ENCODE measurements around the gene MYO5A.
"Not testable (repeated sequence)": the region's sequence is repeated elsewhere in the genome, so short reads cannot be mapped to it uniquely, and the experiment has no call there.

The MYO5A gene

DNA sequence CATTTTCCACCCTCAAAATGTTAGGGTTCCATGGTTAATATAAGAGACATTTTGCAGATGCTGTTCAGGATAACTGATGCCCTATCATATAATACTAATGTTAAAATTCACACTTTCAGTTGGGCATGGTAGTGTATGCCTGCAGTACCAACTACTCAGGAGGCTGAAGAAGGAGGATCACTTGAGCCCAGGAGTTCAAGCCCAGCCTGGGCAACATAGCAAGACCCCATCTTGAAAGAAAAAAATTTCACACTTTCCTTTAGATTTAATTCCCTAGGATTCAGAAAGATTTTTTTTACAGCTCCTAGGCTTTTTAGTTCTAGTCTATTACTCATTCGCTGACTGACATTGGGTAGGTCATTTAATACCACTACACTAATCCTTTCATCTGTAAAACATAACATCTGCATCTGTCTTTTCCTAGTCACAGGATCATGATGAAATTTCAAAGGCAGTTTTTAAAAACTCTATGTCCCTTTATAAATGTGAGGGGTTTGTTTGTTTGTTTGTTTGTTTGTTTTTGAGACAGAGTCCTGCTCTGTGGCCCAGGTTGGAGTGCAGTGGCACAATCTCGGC lies 103.7 kb downstream of the MYO5A start:
- DNase-seq, result no peak

DNA sequence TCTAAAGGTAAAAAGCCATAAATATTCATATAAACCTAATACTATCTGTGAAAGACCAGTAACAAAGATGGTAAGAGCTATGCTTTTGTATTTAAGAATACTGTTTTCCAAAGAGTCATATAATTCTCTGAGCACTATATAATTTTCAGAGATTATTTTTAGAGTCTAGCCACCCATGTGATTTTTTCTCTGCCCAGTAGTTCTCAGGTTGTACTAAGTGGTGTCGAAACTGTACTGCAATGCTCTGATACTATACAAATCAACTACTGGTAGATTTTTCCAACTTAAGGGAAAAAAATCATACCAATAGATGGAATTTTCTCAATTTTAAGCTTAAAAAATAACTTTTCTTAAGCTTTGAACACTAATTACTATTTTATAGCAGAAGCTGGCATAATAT lies 104.8 kb downstream of the MYO5A start:
- no peak for DNase-seq

DNA sequence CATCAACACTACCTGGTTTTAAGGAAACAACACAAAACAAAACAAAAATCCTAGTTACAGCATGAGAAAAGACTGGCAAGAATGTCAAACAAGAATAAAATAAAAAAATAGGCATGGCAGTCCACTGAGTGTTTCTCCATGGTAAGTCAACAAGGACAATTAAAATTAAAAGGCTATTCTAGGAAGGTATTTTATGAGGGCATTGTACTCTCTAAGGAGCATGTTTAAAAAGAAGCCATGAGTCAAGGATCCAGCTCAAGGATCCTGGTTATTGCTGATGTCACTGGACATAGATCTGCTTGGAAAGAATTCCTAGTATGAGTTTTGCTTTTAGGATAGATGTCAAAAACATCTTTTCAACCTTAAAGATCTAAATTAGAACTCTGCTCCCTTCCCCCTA lies 106.7 kb downstream of the MYO5A start:
- no peak for DNase-seq

DNA sequence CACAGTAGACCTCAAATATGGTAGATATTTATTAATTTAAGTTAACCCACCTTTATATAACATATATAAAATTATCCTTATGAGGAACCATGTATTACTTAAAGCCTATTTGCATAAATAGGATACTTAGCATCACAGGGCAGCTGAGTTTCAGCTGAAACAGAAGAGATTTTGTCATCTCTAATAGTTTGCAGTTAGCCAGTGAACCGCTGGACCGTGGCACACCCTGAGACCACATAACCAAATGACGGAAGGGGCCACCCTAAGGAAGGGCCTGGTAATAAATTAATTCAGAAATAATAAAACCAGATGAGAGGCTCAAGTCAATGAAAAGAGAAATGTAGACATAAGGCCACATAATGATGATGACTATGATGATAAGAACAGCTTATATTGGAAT lies 107.7 kb downstream of the MYO5A start:
- no peak for DNase-seq

DNA sequence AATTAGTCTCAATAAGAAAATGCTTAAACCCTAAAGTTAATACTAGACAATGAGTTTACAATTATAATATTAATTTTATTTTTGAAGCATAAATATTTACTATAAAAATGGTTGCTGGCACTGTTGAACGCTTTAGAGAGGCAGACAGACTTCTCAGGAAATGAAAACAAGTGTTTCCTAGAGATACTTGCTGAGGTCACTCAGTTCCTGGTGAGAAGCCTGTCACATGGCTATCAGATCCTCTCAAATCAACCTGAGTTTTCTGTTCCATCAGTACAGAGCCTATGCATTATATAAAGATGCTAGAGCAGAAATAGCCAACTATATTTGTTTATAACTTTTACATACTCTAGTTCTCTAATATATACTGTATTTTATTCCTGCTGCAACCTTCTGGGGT lies 109.2 kb downstream of the MYO5A start:
- no peak for DNase-seq

DNA sequence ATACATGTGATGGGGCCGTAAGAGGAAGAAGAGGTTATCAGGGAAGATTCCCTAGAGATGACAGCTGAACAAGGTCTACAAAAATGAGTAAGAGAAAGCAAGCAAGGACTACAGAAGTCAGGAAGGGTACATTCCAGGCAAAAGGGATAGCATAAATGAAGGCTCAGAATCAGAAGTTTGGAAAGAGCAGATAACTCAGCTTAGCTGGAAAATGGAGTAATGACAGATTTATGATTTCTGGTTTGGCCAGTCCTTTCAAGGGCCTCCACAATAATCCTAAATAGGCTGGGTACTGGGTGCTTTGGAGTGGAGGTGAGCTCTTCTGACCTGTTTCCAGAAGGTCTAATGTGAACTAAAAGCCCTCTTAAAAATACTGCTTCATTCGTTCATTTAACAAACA lies 110.7 kb downstream of the MYO5A start:
- no peak for DNase-seq

DNA sequence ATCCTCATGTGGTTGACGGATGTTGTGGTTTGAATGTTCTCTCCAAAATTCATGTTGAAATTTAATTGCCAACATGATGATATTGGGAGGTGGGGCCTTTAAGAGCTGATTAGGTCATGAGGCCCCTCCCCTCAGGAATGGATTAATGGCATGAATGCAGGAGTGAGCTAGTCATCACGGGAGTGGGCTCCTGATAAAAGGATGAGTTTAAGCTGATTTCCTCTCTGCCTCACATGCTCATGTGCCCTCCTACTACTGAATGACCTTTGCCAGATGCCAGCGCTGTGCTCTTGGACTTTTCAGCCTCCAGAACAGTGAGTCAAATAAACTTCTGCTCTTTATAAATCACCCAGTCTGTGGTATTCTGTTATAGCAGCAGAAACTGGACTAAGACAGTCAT lies 111.2 kb downstream of the MYO5A start:
- no peak for DNase-seq

DNA sequence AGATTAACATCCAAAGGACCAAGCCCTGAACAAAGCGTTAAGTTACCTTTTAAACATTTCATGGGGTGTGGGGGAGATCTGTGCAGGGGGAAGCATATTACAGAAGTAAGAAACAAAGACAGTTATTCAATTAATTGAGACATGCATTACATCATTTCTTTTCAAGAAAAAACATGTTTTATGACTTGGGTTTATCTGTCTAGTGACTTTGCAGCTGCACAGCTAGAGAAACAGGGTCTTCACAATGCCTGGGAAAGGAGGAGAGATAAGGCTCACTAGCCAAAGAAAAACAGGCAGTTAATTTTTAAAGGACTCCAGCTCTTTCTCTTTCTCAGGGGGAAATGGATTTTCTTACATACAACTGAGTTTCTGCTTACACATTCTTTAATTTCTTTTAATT lies 112.1 kb downstream of the MYO5A start:
- DNase-seq, result not testable (repeated sequence)

DNA sequence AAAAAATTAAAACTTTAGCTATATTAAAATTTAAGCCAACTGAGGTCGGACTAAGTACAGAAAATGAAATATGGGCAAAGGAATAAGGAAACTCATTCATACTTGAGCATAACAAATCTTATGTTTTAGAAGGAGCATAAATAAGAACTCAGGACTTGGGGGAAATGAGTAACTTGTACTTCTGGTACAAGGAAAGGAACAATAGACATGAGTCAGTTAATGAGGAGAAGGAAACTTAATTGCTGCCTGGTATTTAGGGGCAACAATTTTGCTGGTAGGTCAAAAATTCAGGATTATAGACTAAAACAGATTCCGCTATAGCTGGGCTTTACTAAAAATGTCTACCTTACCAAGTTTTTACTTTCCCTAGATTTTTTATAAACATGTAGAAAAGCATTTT lies 113.1 kb downstream of the MYO5A start:
- no peak for DNase-seq

DNA sequence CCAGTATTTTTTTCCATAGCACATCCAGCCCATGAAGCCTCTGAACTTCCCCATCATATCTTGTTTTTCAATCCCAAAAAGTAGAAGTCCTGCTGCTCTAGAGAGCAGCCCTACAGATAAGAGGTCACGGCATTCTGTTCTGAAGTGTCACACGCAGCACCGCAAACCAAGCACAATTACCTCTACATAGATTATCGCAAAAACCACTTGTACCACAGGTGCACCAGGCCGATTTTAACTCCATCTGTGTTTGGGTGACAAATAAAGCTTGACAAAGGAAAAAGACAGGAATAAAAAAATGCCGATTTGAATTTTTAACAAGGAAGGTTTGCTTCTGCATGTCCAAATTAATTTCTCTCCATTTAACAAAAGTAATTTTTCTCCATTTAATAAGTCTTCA lies 113.7 kb downstream of the MYO5A start:
- no peak for DNase-seq

DNA sequence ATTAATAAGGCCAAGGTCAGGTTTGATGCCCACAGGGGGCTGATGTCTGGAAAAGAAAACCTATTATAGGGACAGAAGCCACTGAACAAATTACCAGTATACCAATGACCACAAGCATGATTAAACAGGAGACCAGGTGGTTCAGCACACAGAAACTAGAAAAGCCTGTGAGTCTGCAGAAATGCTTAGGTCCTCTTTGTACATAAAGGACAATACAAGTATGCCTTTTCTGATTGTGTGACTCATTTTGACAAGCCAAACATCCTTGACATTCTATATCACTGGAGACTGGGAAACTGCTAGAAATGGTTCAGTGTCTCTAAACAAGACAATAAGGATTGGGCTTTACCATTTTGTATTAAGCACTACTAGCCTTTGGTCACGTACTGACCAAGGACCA lies 119.9 kb downstream of the MYO5A start:
- DNase-seq, result no peak

DNA sequence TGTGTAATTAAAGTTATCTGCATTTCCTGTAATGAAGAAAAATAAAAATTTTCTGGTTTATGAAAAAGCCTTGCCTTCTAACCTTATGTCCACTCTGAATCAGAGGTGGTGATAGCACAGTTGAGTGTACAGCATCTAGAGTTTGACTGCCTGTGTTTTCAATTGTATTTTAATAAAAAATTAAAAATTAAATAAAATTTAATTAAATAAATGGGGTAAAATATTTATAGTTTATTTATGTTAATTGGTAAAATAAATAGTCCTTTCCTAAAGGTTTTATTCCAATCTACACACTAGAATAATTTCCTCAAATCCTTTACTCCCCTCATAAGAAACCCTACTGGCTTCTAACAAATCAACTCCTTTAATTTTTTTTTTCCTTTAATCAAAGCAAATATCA lies 121.3 kb downstream of the MYO5A start:
- no peak for DNase-seq

DNA sequence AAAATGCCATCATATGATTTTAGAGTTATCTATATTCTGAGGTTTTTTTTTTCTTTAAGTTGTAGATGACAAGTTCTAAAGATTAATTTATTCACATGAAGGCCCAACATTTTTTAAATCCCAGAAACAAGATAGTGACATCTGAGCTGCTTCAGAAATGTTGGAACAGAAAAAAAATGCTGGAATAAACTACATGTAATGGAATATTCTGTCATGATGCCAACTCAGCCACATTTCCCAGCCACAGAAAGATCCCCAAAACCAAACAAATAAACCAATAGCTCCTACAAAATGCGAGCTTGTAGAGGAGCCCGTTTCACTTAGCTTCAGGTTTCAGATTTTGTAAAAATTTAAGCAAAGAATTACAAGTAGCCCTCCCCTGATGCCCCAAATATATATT lies 122.1 kb downstream of the MYO5A start:
- DNase-seq, result no peak

DNA sequence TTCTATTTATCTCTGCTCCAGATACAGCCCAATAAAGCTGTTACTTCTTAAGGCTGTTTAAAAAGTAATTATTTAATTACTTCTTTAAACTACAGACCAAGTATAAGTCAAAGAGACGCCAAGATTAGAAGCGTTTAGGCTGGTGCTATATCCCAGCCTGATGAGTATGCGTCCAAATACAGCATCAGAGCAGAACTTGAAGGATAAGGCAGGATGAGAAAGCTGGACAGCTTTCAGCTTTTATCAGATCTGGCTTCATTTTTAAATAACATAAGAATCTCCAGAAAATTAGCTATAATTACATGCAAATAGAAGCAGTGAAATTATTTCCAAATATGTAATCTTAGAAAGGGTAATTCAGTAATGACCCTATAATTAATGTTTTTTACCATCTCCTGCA lies 122.8 kb downstream of the MYO5A start:
- DNase-seq, result no peak

DNA sequence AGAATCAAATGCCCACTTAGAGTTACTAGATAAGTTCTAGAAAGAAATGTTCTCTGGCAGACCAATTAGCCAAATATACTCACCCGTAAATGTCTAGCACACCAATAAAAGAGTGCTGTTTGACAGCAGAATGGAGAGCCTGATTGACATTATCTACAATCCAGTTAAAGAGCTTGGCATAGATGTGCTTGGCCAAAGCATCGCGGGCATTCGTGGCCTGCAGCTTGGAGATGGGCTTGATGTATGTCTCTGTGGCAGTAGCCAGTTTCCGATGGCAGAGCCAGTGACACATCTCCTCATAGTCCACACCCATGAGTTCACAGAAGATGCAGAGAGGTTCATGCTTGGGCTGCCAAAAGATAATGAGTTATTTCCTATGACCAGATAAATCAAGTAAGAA lies 131.6 kb downstream of the MYO5A start:
- DNase-seq, result no peak

DNA sequence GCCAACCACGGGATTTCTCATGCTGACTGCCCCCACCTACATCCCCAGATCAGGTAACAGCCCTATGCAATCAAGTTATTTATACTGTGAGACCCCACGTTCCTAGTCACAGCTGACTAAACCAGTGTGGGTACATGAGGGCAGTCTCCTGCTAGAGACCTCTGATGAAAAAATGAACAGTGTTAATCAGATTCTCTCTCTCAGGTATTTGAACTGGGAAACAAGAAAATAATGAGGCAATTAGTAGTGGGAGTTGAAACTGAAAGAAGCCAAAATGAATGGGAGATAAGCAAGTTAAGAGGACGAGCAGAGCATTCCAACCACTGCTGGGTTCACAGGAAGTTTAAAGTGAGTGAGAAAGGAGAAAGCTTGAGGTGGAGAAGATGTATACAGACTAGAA lies 134.6 kb downstream of the MYO5A start:
- no peak for DNase-seq

DNA sequence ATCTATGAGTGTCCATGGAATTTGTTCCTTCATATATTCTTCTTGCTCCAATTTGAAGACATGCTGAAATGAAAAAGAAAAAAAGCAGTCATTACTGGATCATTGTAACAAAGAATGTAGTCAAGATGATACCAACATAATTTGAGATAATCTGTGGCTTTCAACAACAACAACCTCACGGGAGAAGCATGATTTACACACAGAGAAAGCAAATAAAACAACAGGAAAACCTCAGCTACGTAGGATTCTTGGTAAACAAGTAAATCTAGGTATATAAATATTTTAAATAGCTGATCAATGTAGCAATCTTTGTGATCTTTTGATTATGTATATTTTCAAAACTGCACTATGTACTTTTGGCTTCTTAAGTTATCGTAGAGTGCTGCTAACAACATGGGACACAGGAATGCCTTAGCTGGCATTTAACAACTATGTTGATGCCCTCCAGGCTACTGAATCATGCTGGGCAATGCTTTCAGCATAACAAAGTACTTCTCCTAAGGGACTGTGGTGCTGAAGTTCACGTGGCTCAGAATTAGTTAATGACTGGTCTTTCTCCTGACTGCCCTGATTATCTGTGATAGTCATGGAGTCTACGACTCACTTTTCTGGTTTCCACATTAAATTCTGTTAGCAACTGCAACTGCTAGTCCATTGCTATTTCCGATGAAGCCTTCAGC lies 136.5 kb downstream of the MYO5A start:
- no peak for DNase-seq

DNA sequence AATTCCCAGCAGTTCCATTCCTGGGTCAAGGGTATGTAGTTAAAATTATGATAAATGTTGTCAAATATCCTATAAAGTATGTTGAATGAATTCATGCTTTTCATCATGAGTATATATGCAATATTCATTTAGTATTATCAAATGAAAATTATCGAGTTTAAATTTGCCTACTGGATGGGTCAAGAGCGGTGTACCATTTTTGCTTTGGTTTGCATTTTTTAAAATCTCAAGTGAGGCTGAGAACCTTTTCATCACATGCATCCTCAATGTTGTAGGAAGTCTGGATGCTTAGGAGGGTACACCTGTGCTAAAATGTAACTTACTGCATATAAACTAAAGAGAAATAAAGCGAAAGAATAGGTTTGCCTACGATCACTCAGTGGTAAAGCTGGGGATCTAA lies 137.6 kb downstream of the MYO5A start:
- no peak for DNase-seq

DNA sequence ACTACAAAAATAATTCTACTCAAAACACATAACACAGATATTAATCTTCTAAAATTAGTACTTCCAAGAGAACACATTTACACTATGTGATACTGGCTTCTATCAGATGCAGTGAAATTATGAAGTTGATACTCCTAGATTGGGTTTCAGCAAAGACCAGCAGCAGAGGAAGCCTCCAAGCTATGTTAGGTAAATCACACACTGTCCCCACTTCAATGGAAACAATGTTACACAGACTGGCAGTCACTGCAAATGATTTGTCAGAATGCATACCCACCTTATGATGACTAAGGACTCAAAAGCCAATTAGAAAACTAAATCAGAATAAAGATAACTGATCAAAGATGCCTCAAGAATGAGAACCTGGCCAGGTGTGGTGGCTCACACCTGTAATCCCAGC lies 143.0 kb downstream of the MYO5A start:
- DNase-seq, result no peak

DNA sequence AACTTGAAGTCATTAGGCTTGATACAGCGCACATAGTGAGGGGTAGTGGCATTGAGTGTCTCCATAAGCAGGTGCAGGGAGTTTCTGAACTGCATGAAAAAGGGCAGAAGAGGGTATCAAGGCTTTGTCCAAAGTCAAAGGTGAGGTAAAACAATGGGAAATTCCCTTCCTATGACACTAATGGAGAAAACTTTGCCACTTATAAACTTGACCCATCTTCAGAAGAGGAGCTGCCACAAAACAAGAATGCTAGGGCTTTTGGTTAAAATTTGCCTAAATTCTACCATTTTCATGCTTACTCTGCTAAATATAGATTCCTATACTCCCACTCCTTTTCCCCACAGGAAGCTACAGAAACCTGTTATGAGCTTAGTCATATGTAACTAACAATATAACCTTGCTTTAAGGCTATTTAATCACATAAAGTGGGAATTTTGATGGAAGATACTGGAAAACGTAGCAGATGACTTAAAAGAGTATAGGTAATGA lies 145.5 kb downstream of the MYO5A start:
- DNase-seq, result no peak

DNA sequence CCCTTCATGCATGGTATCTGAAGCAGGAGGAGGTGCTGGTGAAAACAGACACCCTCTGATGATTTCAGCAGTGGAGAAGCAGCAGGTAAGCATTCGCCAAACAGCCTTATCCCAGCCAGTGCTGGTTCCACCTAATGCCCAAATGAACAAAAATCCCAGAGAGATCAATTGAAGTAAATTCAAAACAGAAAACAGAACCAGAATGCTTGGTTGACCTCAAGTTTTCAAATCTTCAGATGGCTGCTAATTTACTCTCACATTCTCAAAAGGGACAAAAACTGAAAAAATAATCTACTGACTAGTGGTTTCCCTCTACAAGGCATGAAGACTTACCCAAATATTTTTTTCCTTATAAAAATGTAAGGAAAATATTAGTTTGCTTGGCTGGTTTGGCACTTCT lies 146.0 kb downstream of the MYO5A start:
- no peak for DNase-seq

DNA sequence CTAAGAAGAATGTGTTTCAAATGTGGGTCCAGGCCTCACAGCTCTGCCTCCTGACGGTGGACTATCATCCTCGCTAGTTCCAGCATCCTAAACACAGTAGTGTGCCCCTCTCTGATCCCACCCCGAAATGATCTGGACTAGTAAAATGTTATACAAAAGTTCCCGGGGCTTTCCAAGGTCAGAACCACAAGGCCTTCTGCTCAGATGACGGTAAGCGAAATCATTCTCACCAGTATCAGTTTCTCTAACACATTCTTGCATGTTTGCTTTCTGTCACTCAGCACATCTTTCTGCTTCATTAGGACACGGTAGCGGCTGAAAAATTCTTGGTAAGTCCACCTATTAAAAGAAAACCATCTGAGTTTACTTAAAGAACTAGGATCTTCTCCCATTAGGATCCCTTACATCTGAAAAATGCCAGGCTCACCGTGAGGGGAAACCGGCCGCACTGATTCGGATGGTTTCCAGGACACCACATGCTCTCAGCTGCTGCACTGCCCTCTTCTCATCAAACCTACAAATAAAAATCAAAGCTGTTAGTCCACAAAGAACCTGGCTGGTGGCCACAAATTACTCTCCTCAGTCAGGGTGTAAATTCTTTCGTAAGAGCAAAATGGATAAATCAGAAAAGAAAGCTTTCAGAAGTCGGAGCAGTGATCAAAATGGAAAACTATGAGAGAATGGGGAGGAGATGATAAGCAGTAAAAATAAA lies 149.1 kb downstream of the MYO5A start:
- DNase-seq, result no peak

All from amygdala (tissue), 56 donors.